ENCODE results near the gene CPLX1. TPM values are rescaled to one million over a fixed set of nuclear protein-coding genes. Genes with fewer than 3 reads are reported as not detected.
"Not testable (repeated sequence)": the region's sequence is repeated elsewhere in the genome, so short reads cannot be mapped to it uniquely, and the experiment has no call there.

Gene CPLX1
- total RNA-seq, 1 experiment from 2014 or later, result 14.5 TPM

- H3K79me2 ChIP-seq (ENCODE audit: insufficient read depth, low read length), result no peaks in the 10 kb centered on the region
- no peak for ATAC-seq
- intact Hi-C loops (cut with micrococcal nuclease), result no loop called here
- H3K9me2 ChIP-seq (ENCODE audit: insufficient read depth), result no peaks in the 10 kb centered on the region
- H3K4me3 ChIP-seq (replicated peaks in 1 of 2; ENCODE audit: low read depth in 1 of 2, low read length in 2 of 2), result no peak overlapping the region
- no peaks in the 10 kb centered on the region for H4K20me1 ChIP-seq (ENCODE audit: insufficient read depth)
- DNase-seq (ENCODE audit: low read depth, low spot score), result no peak
- no peaks in the 10 kb centered on the region for H3K27me3 ChIP-seq (ENCODE audit: insufficient read depth, low read length)
- CTCF ChIA-PET, result no interaction called here
- no peak for TF ChIP-seq FOSL1 (IDR thresholded peaks at IDR 0.05; ENCODE audit: low read depth)
- no peak for TF ChIP-seq ELF1 (IDR thresholded peaks at IDR 0.05; ENCODE audit: borderline replicate concordance, low read depth)
- TF ChIP-seq SRF (IDR thresholded peaks at IDR 0.05; ENCODE audit: low read depth), result no peak
- no TSS peak for BruUV-seq (replicated peaks)
- POLR2A ChIA-PET, result no interaction called here
- RAD21 ChIA-PET (ENCODE audit: low non-redundant PET in 1 of 2, low total read pairs in 2 of 2, uncharacterized antibody in 2 of 2, unreplicated experiment in 2 of 2), result no interaction called here
- peaks cover 8 to 30% of the 10 kb centered on the region in 2 experiments for H3K36me3 ChIP-seq (ENCODE audit: control insufficient read depth in 1 of 2, insufficient read depth in 2 of 2, low read length in 2 of 2)
- no peaks in the 10 kb centered on the region for H3K4me1 ChIP-seq (ENCODE audit: control insufficient read depth in 1 of 2, insufficient read depth in 2 of 2, low read length in 2 of 2)
- no peak overlapping the region for H3K4me2 ChIP-seq (ENCODE audit: low read length)
- no peak overlapping the region for H2AFZ ChIP-seq (ENCODE audit: low read depth, low read length, poor library complexity, severe bottlenecking)
- H3K9ac ChIP-seq (ENCODE audit: low read length), result no peak overlapping the region
- no peak overlapping the region for H3K27ac ChIP-seq (ENCODE audit: low read depth, low read length)
- no peaks in the 10 kb centered on the region for H3K9me3 ChIP-seq (ENCODE audit: control insufficient read depth in 1 of 2, insufficient read depth in 1 of 2, low read depth in 1 of 2, low read length in 2 of 2)
Measured at GRCh38 chr4:738781-739280, 87.1 kb downstream of the CPLX1 start.

- peaks cover 16 to 37% of the 10 kb centered on the region in 2 experiments for H3K36me3 ChIP-seq (ENCODE audit: control insufficient read depth in 1 of 2, insufficient read depth in 2 of 2, low read length in 2 of 2)
- H3K27ac ChIP-seq (ENCODE audit: low read depth, low read length); H3K9me2 ChIP-seq (ENCODE audit: insufficient read depth); CTCF ChIA-PET; H4K20me1 ChIP-seq (ENCODE audit: insufficient read depth); H3K79me2 ChIP-seq (ENCODE audit: insufficient read depth, low read length); H3K9me3 ChIP-seq (ENCODE audit: control insufficient read depth in 1 of 2, insufficient read depth in 1 of 2, low read depth in 1 of 2, low read length in 2 of 2); ATAC-seq; H2AFZ ChIP-seq (ENCODE audit: low read depth, low read length, poor library complexity, severe bottlenecking); BruUV-seq (replicated peaks); DNase-seq (ENCODE audit: low read depth, low spot score); H3K4me2 ChIP-seq (ENCODE audit: low read length); H3K4me3 ChIP-seq (replicated peaks in 1 of 2; ENCODE audit: low read depth in 1 of 2, low read length in 2 of 2); H3K9ac ChIP-seq (ENCODE audit: low read length); POLR2A ChIA-PET; intact Hi-C loops (cut with micrococcal nuclease); H3K27me3 ChIP-seq (ENCODE audit: insufficient read depth, low read length); H3K4me1 ChIP-seq (ENCODE audit: control insufficient read depth in 1 of 2, insufficient read depth in 2 of 2, low read length in 2 of 2); RAD21 ChIA-PET (ENCODE audit: low non-redundant PET in 1 of 2, low total read pairs in 2 of 2, uncharacterized antibody in 2 of 2, unreplicated experiment in 2 of 2): not testable (repeated sequence)
Measured at GRCh38 chr4:736561-736960, 89.4 kb downstream of the CPLX1 start.

- no peak overlapping the region for H3K9ac ChIP-seq (ENCODE audit: low read length)
- BruUV-seq (replicated peaks), result no TSS peak
- RAD21 ChIA-PET (ENCODE audit: low non-redundant PET in 1 of 2, low total read pairs in 2 of 2, uncharacterized antibody in 2 of 2, unreplicated experiment in 2 of 2), result no interaction called here
- no peaks in the 10 kb centered on the region for H4K20me1 ChIP-seq (ENCODE audit: insufficient read depth)
- H3K79me2 ChIP-seq (ENCODE audit: insufficient read depth, low read length), result no peaks in the 10 kb centered on the region
- no peaks in the 10 kb centered on the region for H3K9me3 ChIP-seq (ENCODE audit: control insufficient read depth in 1 of 2, insufficient read depth in 1 of 2, low read depth in 1 of 2, low read length in 2 of 2)
- H3K36me3 ChIP-seq (ENCODE audit: control insufficient read depth in 1 of 2, insufficient read depth in 2 of 2, low read length in 2 of 2), result peaks cover 16 to 35% of the 10 kb centered on the region in 2 experiments
- H3K4me3 ChIP-seq (replicated peaks in 1 of 2; ENCODE audit: low read depth in 1 of 2, low read length in 2 of 2), result no peak overlapping the region
- H3K9me2 ChIP-seq (ENCODE audit: insufficient read depth), result no peaks in the 10 kb centered on the region
- DNase-seq (ENCODE audit: low read depth, low spot score) (no peak), ATAC-seq (no peak)
- H2AFZ ChIP-seq (ENCODE audit: low read depth, low read length, poor library complexity, severe bottlenecking), result no peak overlapping the region
- POLR2A ChIA-PET, result no interaction called here
- H3K4me1 ChIP-seq (ENCODE audit: control insufficient read depth in 1 of 2, insufficient read depth in 2 of 2, low read length in 2 of 2), result no peaks in the 10 kb centered on the region
- H3K27ac ChIP-seq (ENCODE audit: low read depth, low read length), result no peak overlapping the region
- no peaks in the 10 kb centered on the region for H3K27me3 ChIP-seq (ENCODE audit: insufficient read depth, low read length)
- no peak overlapping the region for H3K4me2 ChIP-seq (ENCODE audit: low read length)
- CTCF ChIA-PET, result no interaction called here
- intact Hi-C loops (cut with micrococcal nuclease), result no loop called here
- TF ChIP-seq ZNF274 (IDR thresholded peaks at IDR 0.05; ENCODE audit: low read depth, low read length), result no peak
- no peak for TF ChIP-seq SP1 (IDR thresholded peaks at IDR 0.05; ENCODE audit: low read depth)
- TF ChIP-seq YY1 (IDR thresholded peaks at IDR 0.05; ENCODE audit: extremely low read depth, insufficient replicate concordance, low read depth, low read length), result no peak
- no peak for TF ChIP-seq RAD21 (IDR thresholded peaks at IDR 0.05; ENCODE audit: low read depth)
- TF ChIP-seq ZBTB33 (IDR thresholded peaks at IDR 0.05; ENCODE audit: extremely low read depth, insufficient replicate concordance, low read length), result no peak
- no peak for TF ChIP-seq EZH2 (IDR thresholded peaks at IDR 0.05)
- TF ChIP-seq ATF3 (IDR thresholded peaks at IDR 0.05), result no peak
- TF ChIP-seq POLR2AphosphoS5 (IDR thresholded peaks at IDR 0.05; ENCODE audit: low read depth, low read length), result no peak
- TF ChIP-seq SIN3A (IDR thresholded peaks at IDR 0.05; ENCODE audit: low read depth), result no peak
- TF ChIP-seq MAX (IDR thresholded peaks at IDR 0.05), result no peak
Measured at GRCh38 chr4:735583-735982, 90.3 kb downstream of the CPLX1 start.
